HG03064 (cell line): ENCODE results near the gene GRIN3B.

Experiments
- ATAC-seq: cut with Tn5 transposase; IDR thresholded peaks from one replicate; pipeline ENCODE4 v1.9.1; 2021; ENCODE audit warnings: low read depth; ENCODE audit not compliant: unreplicated experiment

GRIN3B gene

DNA sequence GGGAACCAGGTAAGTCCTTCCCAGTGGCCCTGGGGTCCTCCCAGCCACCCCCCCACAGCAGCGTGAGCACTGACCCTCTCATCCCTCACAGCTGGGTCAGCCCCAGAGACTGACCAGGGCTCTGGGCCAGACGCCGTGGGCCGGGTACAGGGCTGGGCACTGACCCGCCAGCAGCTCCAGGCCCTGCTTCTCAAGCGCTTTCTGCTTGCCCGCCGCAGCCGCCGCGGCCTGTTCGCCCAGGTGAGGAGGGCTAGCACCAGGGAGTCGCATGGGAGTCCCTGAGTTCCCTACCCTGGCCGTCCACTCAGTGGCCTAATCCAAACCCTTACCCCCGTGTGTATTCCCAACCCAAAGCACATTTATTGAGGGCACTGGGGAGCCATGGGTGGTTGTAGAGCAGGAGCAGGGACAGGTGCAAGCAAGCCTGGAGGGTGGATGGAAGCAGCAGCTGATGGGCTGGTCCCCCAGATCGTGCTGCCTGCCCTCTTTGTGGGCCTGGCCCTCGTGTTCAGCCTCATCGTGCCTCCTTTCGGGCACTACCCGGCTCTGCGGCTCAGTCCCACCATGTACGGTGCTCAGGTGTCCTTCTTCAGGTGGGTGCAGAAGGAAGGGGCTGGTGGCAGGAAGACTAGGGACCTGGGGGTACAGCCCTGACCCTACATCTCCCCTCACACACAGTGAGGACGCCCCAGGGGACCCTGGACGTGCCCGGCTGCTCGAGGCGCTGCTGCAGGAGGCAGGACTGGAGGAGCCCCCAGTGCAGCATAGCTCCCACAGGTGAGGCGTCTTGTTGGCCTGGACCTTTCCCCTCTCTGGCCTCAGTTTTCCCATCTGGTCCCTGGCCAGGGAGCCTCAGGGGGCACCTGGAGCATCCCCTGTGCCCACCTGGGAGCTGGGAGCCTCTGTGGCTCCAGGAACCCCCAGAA is 54.1 kb downstream of the GRIN3B start:
- no peak for ATAC-seq

DNA sequence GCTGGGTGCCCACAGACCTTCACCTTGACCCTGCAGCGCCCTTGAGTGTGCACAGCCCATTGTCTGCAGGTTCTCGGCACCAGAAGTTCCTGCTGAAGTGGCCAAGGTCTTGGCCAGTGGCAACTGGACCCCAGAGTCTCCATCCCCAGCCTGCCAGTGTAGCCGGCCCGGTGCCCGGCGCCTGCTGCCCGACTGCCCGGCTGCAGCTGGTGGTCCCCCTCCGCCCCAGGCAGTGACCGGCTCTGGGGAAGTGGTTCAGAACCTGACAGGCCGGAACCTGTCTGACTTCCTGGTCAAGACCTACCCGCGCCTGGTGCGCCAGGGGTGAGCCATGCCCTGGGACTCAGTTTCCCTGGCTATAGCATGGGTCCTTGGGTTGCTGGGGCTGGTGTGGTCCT is 54.8 kb downstream of the GRIN3B start:
- ATAC-seq, result no peak

DNA sequence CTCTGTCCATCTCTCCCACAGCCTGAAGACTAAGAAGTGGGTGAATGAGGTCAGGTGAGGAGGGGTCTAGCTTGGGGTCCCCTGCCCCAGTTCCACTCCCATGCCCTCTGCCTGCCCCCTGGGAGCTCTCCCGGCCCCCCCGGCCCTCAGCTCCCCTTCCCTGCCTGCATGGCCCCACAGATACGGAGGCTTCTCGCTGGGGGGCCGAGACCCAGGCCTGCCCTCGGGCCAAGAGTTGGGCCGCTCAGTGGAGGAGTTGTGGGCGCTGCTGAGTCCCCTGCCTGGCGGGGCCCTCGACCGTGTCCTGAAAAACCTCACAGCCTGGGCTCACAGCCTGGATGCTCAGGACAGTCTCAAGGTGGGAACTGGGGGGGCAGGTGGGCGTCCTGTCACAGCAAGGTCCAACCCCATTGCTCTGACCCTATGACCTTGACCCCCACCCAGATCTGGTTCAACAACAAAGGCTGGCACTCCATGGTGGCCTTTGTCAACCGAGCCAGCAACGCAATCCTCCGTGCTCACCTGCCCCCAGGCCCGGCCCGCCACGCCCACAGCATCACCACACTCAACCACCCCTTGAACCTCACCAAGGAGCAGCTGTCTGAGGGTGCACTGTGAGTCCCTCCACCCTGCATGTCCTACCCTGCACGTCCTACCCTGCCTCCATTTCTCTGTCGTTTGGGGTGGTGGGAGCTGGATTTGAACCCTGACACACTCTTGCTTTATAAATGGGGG is 55.8 kb downstream of the GRIN3B start:
- no peak for ATAC-seq

DNA sequence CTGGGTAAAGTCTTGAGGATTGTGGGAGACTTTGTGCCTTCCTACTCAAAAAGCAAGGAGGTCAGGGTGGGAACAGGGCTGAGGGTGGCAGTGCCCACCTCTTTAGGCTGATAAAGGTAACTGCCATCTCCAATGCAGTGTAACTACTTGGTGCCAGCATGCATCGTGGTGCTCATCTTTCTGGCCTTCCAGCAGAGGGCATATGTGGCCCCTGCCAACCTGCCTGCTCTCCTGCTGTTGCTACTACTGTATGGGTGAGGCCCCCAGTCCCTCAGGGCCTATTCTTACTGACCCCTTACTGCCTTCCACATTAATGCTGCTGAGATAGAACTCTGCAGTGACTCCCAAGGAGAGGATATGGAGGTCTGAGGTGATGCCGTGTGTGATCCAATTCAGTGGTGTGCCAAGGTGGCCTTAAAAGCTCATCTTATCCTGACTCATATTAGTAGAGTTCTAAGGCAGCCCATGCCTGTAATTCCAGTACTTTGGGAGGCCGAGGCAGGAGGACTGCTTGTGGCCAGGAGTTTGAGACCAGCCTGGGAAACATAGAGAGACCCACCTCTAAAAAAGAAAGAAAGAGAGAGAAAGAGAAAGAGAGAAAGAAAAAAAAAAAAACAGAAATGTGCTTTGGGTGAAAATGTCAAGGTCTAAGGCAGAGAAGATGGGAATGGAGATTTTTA is 57.1 kb downstream of the GRIN3B start:
- no peak for ATAC-seq

DNA sequence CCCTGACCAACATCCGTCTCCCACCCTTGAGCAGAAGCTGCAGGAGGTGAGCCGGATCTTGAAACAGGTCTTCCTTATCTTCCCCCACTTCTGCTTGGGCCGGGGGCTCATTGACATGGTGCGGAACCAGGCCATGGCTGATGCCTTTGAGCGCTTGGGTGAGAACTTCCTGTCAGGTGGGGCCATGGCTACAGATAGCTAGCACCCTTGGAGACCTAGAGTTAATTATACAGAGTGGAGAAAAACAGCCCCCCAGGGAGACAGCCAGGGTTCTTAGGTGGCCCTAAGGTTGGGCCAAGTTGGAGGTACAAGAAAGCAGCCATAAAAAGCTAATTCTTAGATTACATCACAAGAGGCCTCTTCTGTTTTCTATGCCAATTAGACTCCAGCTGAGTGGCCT is 57.9 kb downstream of the GRIN3B start:
- no peak for ATAC-seq
